ENCODE results near the gene TEAD4. TPM values are rescaled to one million over a fixed set of nuclear protein-coding genes. Genes with fewer than 3 reads are reported as not detected.
A peak's percentile ranks its signal among the peaks of the same experiment; 100 is the strongest.

Gene TEAD4
- total and polyA plus RNA-seq, 11 donors = 5.7 to 59.2 (median 16.1) TPM

GRCh38 chr12:2961705-2962104, 2.5 kb downstream of the TEAD4 start:
- Histone ChIP-seq H3K27ac (peak overlapping the region in 2 of 12 donors; percentile 83 to 84), H3K4me1 (peaks cover 0 to 52% (median 22%) of the 10 kb centered on the region in 12 donors), H3K4me3 (peak overlapping the region in 7 of 12 donors; percentile 3 to 86 (median 65))

GRCh38 chr12:2963154-2963759, 4.1 kb downstream of the TEAD4 start:
- intact Hi-C loops (cut with DNase I) = loop anchor here in 8 of 10 donors (5.0 to 10.0 kb wide), 2 partner anchors 69 to 72 kb away; no protein-coding TSS in a partner anchor
- no peak for TF ChIP-seq POLR2A (IDR thresholded peaks at IDR 0.05)
- TF ChIP-seq CTCF (IDR thresholded peaks at IDR 0.05) = no peak
- H3K9me3 ChIP-seq = no peaks in the 10 kb centered on the region
- peak in 4 of 5 donors; percentile 31 to 69 (median 62) for DNase-seq
- H3K36me3 ChIP-seq = no peaks in the 10 kb centered on the region
- 46 to 54% (median 49%) methylated on average over 9 of the region's 9 CpGs for WGBS, 4 donors
- H3K27me3 ChIP-seq = peaks cover 0 to 16% (median 0%) of the 10 kb centered on the region in 9 donors
- peak overlapping the region; percentile 67 to 94 (median 85) for H3K27ac ChIP-seq
- H3K4me1 ChIP-seq = peaks cover 0 to 47% (median 16%) of the 10 kb centered on the region in 12 donors
- ATAC-seq = peak in 3 of 4 donors; percentile 10 to 64 (median 24)
- peak overlapping the region in 8 of 12 donors; percentile 12 to 38 (median 18) for H3K4me3 ChIP-seq

More at GRCh38 chr12:2961705-2962104, 2.5 kb downstream of the TEAD4 start:
- Histone ChIP-seq H3K9me3 (no peaks in the 10 kb centered on the region), H3K36me3 (no peaks in the 10 kb centered on the region), H3K27me3 (peaks cover 0 to 25% (median 0%) of the 10 kb centered on the region in 9 donors)
- intact Hi-C loops (cut with DNase I) = loop anchor here in 8 of 10 donors (5.0 to 10.0 kb wide), 2 partner anchors 71 to 73 kb away; no protein-coding TSS in a partner anchor
- no peak for TF ChIP-seq CTCF (IDR thresholded peaks at IDR 0.05)
- TF ChIP-seq POLR2A (IDR thresholded peaks at IDR 0.05) = no peak
- ATAC-seq (no peak), DNase-seq (no peak)
- 78 to 95% (median 85%) methylated on average over 5 of the region's 5 CpGs for WGBS, 4 donors

- Histone ChIP-seq H3K4me1 (peaks cover 0 to 41% (median 14%) of the 10 kb centered on the region in 12 donors), H3K27me3 (peaks cover 0 to 10% (median 0%) of the 10 kb centered on the region in 9 donors), H3K4me3 (peak overlapping the region in 10 of 12 donors; percentile 10 to 38 (median 27)), H3K36me3 (no peaks in the 10 kb centered on the region), H3K27ac (peak overlapping the region; percentile 67 to 94 (median 85)), H3K9me3 (no peaks in the 10 kb centered on the region)
- intact Hi-C loops (cut with DNase I) = loop anchor here in 8 of 10 donors (5.0 to 10.0 kb wide), 2 partner anchors 68 to 71 kb away; no protein-coding TSS in a partner anchor
- 50 to 64% (median 57%) methylated on average over 13 to 15 of the region's 15 CpGs for WGBS, 4 donors
- ATAC-seq (peak; percentile 66 to 89 (median 79)), DNase-seq (peak; percentile 54 to 78 (median 74))
- TF ChIP-seq POLR2A (IDR thresholded peaks at IDR 0.05) (no peak), CTCF (IDR thresholded peaks at IDR 0.05) (no peak)
These were observed 4.6 kb downstream of the TEAD4 start for GRCh38 chr12:2963760-2964292.

- 89 to 97% (median 93%) methylated on average over 2 of the region's 2 CpGs for WGBS, 4 donors
These were observed 8.5 kb downstream of the TEAD4 start for GRCh38 chr12:2967651-2968050.

More at GRCh38 chr12:2967651-2968050, 8.5 kb downstream of the TEAD4 start:
- TF ChIP-seq POLR2A (IDR thresholded peaks at IDR 0.05) = no peak
- DNase-seq (no peak), ATAC-seq (no peak)
- Histone ChIP-seq H3K4me3 (no peak overlapping the region), H3K27me3 (no peaks in the 10 kb centered on the region), H3K36me3 (peaks cover 0 to 6% (median 0%) of the 10 kb centered on the region in 9 donors), H3K9me3 (no peaks in the 10 kb centered on the region), H3K27ac (no peak overlapping the region), H3K4me1 (peaks cover 0 to 26% (median 7%) of the 10 kb centered on the region in 12 donors)
- intact Hi-C loops (cut with DNase I) = loop anchor here in 1 of 10 donors (10.0 kb wide), 1 partner anchor 67 kb away; no protein-coding TSS in a partner anchor
